Cardiac fibroblast (primary cell): ENCODE results near the gene BLM.
"Not testable (repeated sequence)": the region's sequence is repeated elsewhere in the genome, so short reads cannot be mapped to it uniquely, and the experiment has no call there.

ENCODE experiments used
- DNase-seq, 2 donors: peaks; one replicate each; pipeline versions ENCODE4 v3.0.0 to v3.0.0-alpha.2; 2010; ENCODE audit warnings: low read depth in 2 of 2
- H3K4me3 ChIP-seq, 2 donors: replicated peaks in 1 of 2; 1 replicate in 1 of 2; 2 replicates in 1 of 2; pipeline ENCODE4 v1.5.1; 2011; ENCODE audit warnings: low read depth in 2 of 2, low read length in 2 of 2, mild to moderate bottlenecking in 2 of 2, moderate library complexity in 1 of 2
- TF ChIP-seq, protein P1 (sequence below): IDR thresholded peaks from one replicate; pipeline ENCODE4 v1.5.1; 2011; ENCODE audit warnings: low read depth, mild to moderate bottlenecking, low read length, inconsistent platforms

BLM gene

DNA sequence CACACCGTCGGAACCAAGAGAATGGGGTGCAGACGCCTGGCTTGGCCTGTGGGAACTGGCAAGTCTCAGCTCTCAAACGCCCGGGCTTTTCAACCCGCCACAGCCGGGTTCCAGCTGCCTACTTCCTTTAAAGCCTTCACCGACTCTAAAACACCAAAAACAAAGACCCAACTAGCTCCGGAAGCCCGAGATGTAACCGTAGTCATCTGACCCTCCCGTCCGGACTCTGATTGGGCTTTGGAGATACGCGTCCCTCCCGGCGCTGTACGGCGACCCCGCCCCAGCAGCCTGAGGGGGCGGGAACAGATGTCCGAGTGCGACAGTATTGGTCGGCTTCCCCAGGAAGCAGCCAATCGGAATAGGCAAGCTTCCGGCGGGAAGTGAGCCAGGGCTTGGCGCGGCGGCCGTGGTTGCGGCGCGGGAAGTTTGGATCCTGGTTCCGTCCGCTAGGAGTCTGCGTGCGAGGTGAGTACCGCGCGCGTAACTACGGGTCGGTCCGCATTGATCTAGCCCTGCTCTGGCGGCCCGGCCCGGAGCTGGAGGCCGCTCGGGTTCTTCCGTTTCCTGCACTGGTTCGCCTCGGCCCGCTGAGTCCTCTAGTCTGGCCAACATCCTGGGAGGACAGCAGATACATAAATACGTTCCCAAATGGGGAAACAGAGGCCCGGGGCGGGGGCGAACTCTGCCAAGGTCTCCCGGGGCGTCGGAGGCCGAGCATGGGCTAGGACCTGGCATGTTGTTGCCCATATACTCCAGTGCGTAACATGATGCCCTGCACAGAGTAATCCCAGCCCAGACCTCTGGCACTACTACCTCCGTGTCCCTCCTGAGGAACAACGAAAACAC, at the start of gene BLM:
Gene BLM (plus strand): TSS at position 371 of the 846 bp plus-strand sequence. CDS start 30,047 bp downstream, outside the sequence.
- peak within 1 kb of the TSS; percentile 70 to 85 for H3K4me3 ChIP-seq
- TF ChIP-seq, protein P1, sequence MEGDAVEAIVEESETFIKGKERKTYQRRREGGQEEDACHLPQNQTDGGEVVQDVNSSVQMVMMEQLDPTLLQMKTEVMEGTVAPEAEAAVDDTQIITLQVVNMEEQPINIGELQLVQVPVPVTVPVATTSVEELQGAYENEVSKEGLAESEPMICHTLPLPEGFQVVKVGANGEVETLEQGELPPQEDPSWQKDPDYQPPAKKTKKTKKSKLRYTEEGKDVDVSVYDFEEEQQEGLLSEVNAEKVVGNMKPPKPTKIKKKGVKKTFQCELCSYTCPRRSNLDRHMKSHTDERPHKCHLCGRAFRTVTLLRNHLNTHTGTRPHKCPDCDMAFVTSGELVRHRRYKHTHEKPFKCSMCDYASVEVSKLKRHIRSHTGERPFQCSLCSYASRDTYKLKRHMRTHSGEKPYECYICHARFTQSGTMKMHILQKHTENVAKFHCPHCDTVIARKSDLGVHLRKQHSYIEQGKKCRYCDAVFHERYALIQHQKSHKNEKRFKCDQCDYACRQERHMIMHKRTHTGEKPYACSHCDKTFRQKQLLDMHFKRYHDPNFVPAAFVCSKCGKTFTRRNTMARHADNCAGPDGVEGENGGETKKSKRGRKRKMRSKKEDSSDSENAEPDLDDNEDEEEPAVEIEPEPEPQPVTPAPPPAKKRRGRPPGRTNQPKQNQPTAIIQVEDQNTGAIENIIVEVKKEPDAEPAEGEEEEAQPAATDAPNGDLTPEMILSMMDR, result peak; percentile 43
- DNase-seq, result peak; percentile 97 to 98

- not testable (repeated sequence) for DNase-seq, H3K4me3 ChIP-seq
Measured at GRCh38 chr15:90667755-90668345, 49.3 kb upstream of the BLM start.

GRCh38 chr15:90670631-90671030, 46.5 kb upstream of the BLM start:
- not testable (repeated sequence) for H3K4me3 ChIP-seq, DNase-seq

GRCh38 chr15:90671216-90671615, 45.9 kb upstream of the BLM start:
- H3K4me3 ChIP-seq, result no peak overlapping the region
- no peak for DNase-seq
- TF ChIP-seq, protein P1, result no peak

GRCh38 chr15:90673357-90673756, 43.8 kb upstream of the BLM start:
- not testable (repeated sequence) for DNase-seq, H3K4me3 ChIP-seq

DNA sequence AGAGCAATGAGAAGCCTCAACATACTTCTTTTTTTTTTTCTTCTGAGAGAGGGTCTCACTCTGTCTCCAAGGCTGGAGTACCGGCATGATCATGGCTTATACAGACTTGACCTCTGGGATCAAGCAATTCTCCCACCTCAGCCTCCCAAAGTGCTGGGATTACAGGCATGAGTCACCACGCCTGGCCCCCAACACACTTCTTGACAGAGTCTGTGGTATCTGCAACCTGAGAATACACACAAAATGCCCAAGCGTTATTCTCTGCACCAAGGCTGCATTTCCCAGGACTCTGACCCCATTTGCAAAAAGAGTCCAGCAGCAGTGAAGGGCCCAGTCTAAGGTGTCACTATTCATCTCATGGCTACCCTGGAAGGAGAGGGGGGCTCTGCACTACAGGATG, 42.7 kb upstream of the BLM start:
- H3K4me3 ChIP-seq, result no peak overlapping the region
- DNase-seq, result no peak
- TF ChIP-seq, protein P1, result no peak

DNA sequence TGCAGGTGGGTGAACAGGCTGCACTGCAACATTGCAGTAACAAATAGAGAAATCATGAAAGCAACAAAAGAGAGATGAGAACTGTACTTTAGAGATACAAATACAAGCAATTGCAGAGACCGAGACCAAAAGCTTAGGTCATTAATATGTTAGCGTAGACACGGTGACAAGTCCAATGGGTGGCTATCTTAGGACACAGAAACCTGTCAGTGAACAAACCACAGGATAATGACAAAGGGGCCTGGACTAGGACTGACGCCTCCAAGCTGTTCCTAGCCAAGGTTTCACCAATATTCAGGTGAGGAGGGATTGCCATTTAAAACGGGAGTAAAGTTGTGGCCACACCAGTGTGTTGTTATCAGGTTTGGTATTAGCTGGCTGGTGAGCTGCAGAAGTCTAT, 41.7 kb upstream of the BLM start:
- TF ChIP-seq, protein P1, result no peak
- no peak overlapping the region for H3K4me3 ChIP-seq
- DNase-seq, result no peak

DNA sequence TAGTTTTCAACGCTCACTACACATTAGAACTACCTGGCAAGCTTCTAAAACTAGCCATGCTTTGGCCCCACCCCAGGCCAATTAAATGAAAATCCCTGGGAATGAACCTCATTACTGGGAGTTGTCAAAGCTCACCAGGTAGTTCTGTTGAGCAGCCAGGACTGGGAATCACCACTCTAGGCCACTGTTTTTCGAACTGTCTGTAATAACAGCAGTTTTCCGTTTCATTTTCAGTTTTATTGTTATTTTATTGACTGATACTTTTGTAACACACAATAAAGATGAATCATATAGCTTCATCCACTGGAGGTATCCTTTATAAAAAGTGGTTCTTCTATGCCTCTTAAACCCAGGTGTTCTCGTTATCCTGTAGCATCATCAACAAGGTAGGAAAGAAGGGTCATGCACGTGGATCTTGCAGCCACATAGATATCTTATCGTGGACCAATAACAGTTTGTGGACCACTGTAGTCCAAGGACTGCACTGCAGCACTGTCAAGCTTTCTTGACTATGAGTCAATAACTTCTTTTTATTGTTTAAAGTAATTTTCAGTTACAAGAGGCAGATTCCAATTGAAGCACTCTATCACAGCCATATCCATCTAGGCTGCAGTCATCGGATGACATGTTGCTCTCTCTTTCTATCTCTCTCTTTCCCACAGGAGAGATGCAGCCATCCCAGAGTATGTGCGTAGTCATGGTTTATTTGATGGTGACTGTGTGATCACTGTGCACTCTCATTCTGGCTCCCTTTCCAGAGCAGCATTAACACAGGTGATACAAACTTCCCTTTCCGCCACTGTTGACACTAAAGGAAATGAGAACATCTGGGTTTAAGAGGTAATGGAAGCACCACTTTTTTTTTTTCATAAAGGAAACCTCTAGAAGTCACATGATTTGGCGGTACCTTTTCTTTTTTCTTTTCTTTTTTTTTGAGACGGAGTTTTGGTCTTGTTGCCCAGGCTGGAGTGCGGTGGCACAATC, 39.0 kb upstream of the BLM start:
- H3K4me3 ChIP-seq, result no peak overlapping the region
- TF ChIP-seq, protein P1, result no peak
- no peak for DNase-seq
